HG02763 (cell line): ENCODE data around the gene DCANP1.

ENCODE experiments used
- ATAC-seq: cut with Tn5 transposase; IDR thresholded peaks from one replicate; pipeline ENCODE4 v1.9.1; 2021; ENCODE audit warnings: mild to moderate bottlenecking, moderate library complexity; ENCODE audit not compliant: unreplicated experiment

DCANP1 gene

GRCh38 chr5:135442431-135443160, 4.6 kb downstream of the DCANP1 start:
- no peak for ATAC-seq

GRCh38 chr5:135441919-135442318, 5.2 kb downstream of the DCANP1 start:
- no peak for ATAC-seq

- no peak for ATAC-seq
These were observed 5.8 kb downstream of the DCANP1 start for GRCh38 chr5:135441350-135441831.

- no peak for ATAC-seq
These were observed 6.2 kb downstream of the DCANP1 start for GRCh38 chr5:135440916-135441315.

- no peak for ATAC-seq
These were observed 7.6 kb downstream of the DCANP1 start for GRCh38 chr5:135439231-135440205.

GRCh38 chr5:135438636-135439221, 8.4 kb downstream of the DCANP1 start:
- no peak for ATAC-seq

GRCh38 chr5:135437796-135438560, 9.2 kb downstream of the DCANP1 start:
- ATAC-seq = no peak

GRCh38 chr5:135437422-135437795, 9.7 kb downstream of the DCANP1 start:
- ATAC-seq = no peak

GRCh38 chr5:135436951-135437418, 10.2 kb downstream of the DCANP1 start:
- no peak for ATAC-seq

- ATAC-seq = no peak
These were observed 11.4 kb downstream of the DCANP1 start for GRCh38 chr5:135435467-135436330.

- no peak for ATAC-seq
These were observed 12.3 kb downstream of the DCANP1 start for GRCh38 chr5:135434591-135435466.

- no peak for ATAC-seq
These were observed 13.3 kb downstream of the DCANP1 start for GRCh38 chr5:135433681-135434426.

GRCh38 chr5:135432113-135432512, 15.0 kb downstream of the DCANP1 start:
- no peak for ATAC-seq

GRCh38 chr5:135430135-135430437, 17.1 kb downstream of the DCANP1 start:
- ATAC-seq = no peak

GRCh38 chr5:135429301-135430134, 17.6 kb downstream of the DCANP1 start:
- no peak for ATAC-seq

GRCh38 chr5:135428586-135428985, 18.6 kb downstream of the DCANP1 start:
- no peak for ATAC-seq
